Activated T-cell treated with anti-CD3 and anti-CD28 coated beads for 24 hours (primary cell): ENCODE measurements around the gene USP7.
A peak's percentile ranks its signal among the peaks of the same experiment; 100 is the strongest.
"Not testable (repeated sequence)": the region's sequence is repeated elsewhere in the genome, so short reads cannot be mapped to it uniquely, and the experiment has no call there.

ENCODE experiments used
- DNase-seq: peaks from one replicate; pipeline ENCODE4 v3.0.0-alpha.2; 2020; ENCODE audit warnings: low read depth

The USP7 gene

GRCh38 chr16:8972843-8973586 lies 9.3 kb upstream of the USP7 start:
- no peak for DNase-seq

DNA sequence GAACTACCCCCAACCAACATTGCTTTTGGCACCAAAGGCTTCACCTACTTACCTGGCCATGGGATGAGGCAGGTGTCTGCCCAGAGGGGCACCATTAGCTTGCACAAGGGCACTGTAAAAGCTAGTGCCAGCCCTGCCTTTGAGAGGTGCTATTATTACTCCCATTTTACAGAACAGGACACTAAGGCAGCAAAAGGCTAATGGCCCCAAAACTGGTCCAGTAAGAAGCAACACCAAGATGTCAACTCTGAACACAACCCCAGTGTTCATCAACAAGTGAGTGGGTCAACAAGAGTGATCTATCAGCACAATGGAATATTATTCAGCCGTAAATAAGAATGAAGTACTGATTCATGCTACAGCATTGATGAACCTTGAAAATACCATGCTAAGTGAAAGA lies 7.7 kb upstream of the USP7 start:
- DNase-seq = no peak

GRCh38 chr16:8969202-8969897 lies 5.6 kb upstream of the USP7 start:
- DNase-seq = not testable (repeated sequence)

DNA sequence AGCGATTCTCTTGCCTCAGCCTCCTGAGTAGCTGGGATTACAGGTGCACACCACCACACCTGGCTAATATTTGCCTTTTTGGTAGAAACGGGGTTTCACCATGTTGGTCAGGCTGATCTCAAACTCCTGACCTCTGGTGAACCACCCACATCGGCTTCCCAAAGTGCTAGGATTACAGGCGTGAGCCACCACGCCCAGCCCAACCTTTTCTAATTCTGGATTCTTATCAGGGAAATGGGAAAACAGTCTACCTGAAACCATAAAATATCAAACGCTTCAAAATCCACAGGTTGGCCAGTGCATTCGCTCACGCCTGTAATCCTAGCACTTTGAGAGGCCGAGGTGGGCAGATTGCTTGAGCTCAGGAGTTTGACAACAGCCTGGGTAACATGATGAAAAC lies 4.3 kb upstream of the USP7 start:
- not testable (repeated sequence) for DNase-seq

DNA sequence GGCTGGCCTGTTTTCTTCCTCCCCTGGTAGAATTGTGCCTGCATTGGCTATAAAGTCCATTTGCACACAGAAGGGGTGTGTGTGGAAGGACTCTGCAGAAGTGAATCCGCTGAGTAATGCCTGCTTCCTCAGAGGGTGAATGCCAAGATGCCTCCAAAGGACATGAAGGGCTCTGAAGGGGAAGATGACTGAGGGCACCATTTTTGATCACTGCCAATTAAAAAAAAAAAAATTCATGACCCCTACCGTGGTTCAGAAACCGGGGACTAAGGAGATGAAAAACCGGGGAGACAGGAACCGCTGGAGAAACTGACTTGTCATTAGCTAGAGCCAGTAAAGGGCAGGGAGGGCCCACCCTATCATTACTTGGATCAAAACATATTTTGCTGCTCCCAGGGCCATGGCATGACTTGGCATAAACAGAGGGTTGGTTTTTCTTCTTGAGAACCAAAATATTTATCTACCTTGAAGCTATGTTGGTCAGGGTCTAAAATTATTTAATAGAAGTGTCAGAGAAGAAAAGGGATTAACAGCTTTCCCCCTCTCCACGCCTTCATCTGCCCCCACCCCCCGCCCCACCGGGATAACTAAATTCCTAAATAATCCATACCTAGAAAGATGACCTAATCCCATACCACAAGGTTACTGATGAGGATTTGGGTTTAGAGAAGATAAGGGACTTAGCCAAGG lies 3.6 kb upstream of the USP7 start:
- no peak for DNase-seq

DNA sequence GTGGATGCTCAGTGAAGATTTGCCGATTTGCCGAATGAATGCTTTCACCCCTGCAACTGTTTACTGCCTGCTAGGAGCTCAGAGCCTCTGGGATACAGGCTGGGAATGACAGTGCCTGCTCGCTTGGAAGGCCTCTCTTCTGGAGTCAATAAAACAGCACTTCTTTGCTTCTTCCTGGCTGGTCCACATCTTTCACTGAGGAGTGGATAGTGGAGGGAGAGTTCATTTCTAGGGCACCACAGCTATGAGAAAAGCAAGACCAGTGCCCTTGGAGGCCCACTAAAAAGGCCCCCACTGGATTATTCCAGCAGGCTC lies 3.1 kb upstream of the USP7 start:
- DNase-seq = no peak

- no peak for DNase-seq
Observed at GRCh38 chr16:8964462-8964861, 756 bp upstream of the USP7 start.

DNA sequence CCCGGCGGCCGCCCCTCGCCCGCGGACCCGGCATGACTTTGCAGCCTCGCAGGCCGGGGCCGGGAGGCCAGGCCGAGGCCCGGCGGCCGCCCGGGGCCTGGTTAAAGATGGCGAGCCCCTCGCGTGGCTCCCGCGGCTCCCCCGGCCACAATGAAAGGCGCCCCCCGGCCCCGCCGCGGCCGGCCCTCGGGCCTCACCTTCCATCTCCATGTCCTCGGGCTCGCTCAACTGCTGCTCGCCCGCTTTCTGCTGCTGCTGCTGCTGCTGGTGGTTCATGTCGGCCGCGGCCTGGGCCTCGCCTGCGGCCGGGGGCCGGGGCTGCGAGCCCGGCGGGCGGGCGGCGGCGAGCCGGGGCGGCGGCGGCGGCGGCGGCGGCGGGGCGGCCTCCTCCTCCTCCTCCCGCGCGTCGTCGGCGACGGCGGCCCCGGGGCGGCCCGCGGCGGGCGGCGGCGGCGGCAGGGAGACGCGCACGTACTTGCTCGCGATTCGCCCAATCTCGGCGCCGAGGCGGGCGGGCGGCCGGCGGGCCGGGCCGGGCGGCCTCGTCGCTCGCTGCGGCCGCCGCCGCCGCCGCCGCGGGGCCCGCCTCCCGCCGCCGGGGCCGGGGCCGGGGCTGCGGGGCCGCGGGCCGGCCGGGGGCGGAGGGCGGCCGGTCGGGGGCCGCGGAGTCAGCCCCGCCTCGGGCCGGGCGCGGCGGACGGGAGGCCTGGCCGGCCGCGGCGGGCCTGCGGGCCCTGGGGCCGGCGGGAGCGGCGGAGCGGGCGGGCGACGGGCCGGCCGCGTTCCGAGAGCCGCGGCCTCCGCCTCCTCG lies 491 bp downstream of the USP7 start:
- no peak for DNase-seq

GRCh38 chr16:8962393-8963009 lies 1.2 kb downstream of the USP7 start:
- DNase-seq = peak; percentile 26

- DNase-seq = no peak
Observed at GRCh38 chr16:8961811-8962390, 1.8 kb downstream of the USP7 start.

GRCh38 chr16:8960788-8961109 lies 3.0 kb downstream of the USP7 start:
- no peak for DNase-seq

DNA sequence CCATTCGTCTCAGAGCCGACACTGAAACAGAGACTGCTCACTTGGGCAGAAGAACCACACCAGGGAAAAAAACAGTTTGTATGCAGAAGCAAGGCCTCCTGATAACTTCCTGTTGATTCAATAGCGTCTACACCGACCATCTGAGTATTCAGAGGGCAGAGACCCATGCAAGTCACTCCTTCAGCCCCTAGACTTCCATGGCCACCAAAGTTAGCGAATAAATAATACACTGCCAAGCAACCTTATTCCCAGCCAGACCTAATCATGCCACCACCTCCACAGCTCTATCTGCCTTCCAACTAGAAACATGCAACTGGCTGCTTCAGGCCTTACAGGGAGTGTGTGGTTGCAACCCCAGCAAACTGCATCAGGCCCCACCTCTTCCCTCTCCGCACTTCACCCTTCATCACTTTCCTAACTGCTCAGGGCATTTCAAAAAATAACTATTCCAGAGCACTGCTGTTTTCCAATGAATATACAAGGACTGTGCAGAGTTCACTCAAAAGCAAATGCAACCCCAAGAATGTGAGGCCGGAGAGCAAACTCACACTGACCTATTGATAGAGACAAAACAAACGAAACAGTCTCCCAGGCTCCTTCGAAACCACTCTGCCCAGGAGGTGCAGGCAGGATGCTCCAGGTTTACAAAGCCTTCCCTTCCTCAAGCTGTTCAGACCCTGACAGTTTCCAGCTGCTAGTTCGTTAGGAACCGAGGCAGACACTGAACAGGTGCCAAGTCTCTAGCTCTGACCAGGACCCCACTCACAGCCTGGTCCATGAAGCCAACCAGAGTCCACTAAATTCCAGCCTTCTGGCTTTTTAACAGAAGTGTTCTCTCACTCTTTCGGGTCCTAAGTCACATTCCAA lies 3.6 kb downstream of the USP7 start:
- no peak for DNase-seq

DNA sequence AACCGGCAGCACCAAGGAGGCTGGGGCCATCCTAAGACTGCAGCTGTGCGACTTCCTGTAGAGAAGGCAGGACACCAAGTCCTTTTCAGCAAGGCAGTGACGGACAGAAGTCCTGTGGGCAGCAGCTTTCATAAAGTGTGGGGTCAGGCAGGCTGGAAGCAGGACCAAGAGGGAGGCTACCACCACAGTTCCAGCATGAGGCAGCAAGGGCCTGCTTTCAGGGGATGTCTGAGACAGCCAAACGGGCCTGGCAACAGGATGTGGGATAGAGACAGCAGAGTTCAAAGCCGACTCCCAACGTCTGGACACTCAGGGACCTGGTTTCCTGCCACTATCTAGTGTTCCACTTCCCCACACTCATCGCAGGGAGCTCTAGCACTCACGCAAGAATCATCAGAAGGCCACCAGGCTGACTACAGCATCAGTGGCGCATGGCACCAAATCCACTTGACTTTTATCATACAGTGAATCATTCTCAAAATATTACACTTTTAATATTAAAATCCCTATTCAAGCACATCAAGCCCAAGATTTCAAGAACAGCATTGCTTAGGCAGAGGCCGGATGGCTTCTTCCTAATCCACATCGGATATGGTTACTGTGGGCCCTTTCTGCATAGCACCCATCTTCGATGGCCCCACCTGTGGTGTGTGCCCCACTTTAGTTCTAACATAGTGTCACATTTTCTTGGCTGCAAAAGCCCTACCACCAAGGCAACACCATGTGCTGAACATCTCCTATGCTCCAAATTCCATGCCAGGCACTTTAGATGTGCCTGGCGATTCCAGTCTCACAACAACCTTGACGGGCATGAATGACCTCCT lies 5.2 kb downstream of the USP7 start:
- peak; percentile 16 for DNase-seq

DNA sequence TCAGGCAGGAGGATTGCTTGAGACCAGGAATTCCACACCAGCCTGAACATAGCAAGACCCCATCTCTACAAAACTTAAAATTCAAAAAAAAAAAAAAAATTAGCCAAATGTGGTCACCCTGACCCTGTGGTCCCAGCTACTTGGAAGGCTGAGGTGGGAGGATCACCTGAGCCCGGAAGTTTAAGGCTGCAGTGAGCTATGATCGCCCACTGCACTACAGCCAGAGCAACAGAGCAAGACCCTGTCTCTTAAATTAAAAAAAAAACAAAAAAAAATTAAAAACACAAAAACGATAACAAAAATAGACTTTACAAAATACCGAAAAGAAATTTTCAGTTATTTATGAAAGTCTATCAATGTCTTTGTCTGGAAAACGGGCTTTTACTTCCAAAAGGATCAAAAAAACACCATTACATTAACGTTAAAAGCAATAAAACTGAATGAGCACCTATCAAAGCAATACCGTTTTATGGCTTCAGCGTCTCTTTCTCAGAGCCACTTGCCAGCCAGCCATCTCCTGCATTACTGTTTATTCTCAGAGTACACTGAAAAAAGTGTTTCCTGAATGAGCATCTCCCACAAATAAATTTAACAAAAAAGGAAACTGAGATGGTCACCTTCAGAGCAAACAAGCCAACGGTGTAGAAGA lies 6.1 kb downstream of the USP7 start:
- no peak for DNase-seq

GRCh38 chr16:8957063-8957397 lies 6.7 kb downstream of the USP7 start:
- DNase-seq = no peak

- DNase-seq = no peak
Observed at GRCh38 chr16:8956265-8957062, 7.2 kb downstream of the USP7 start.

- no peak for DNase-seq
Observed at GRCh38 chr16:8955828-8956227, 7.9 kb downstream of the USP7 start.

- no peak for DNase-seq
Observed at GRCh38 chr16:8953064-8953463, 10.6 kb downstream of the USP7 start.

- no peak for DNase-seq
Observed at GRCh38 chr16:8952281-8952751, 11.4 kb downstream of the USP7 start.
